ENCODE data around the gene ZNF532. TPM values are rescaled to one million over a fixed set of nuclear protein-coding genes. Genes with fewer than 3 reads are reported as not detected.

The ZNF532 gene
- polyA plus RNA-seq, 3 donors from 2014 or later, result 0.49 to 0.99 TPM; not detected in 1

DNA sequence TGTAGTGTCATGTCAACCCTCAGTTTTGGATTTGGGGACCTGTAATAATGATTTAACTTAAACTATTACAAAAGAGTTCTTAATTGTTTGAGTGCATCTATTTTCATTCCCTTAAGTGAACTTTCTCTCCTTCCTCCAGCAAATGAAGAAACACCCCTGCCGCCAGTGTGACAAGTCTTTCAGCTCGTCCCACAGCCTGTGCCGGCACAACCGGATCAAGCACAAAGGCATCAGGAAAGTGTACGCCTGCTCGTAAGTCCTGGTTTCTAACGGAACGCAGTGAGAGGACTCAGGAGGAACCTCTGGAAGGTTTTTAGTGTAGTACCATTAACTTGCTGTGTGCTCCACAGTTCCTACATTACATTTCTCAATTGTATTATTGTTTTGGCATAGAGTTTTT, 114.2 kb downstream of the ZNF532 start:
- H3K27me3 Mint-ChIP-seq (ENCODE audit: low read depth in 3 of 3), result peaks cover 0 to 2% (median 2%) of the 10 kb centered on the region in 3 donors
- H3K27ac Mint-ChIP-seq, result no peak overlapping the region
- no peak for DNase-seq
- H3K4me1 Mint-ChIP-seq, result no peaks in the 10 kb centered on the region
- H3K9me3 Mint-ChIP-seq, result no peaks in the 10 kb centered on the region
- H3K36me3 Mint-ChIP-seq, result peaks cover 0 to 6% (median 3%) of the 10 kb centered on the region in 3 donors
- no peak overlapping the region for H3K4me3 Mint-ChIP-seq

DNA sequence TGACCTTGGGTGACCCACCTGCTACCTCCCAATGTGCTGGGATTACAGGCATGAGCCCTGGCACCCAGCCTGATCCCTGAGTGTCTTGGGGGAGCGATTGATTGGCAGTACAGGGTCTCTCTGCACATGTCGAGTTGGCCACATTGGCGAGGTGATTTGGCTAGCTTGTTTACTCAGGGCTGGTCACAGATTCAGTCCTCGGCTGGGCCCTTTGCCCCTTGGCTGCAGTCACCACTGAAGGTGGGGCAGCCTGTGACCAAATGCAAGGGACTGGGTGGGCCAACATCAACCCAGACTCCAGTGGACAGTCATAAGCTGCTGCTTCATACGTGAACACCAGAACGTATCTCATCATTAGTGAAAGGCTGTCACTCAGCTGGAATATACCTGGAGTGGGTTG, 114.9 kb downstream of the ZNF532 start:
- peaks cover 0 to 2% (median 2%) of the 10 kb centered on the region in 3 donors for H3K27me3 Mint-ChIP-seq (ENCODE audit: low read depth in 3 of 3)
- DNase-seq, result no peak
- no peaks in the 10 kb centered on the region for H3K4me1 Mint-ChIP-seq
- no peak overlapping the region for H3K4me3 Mint-ChIP-seq
- no peak overlapping the region for H3K27ac Mint-ChIP-seq
- H3K36me3 Mint-ChIP-seq, result peaks cover 0 to 7% (median 3%) of the 10 kb centered on the region in 3 donors
- no peaks in the 10 kb centered on the region for H3K9me3 Mint-ChIP-seq

DNA sequence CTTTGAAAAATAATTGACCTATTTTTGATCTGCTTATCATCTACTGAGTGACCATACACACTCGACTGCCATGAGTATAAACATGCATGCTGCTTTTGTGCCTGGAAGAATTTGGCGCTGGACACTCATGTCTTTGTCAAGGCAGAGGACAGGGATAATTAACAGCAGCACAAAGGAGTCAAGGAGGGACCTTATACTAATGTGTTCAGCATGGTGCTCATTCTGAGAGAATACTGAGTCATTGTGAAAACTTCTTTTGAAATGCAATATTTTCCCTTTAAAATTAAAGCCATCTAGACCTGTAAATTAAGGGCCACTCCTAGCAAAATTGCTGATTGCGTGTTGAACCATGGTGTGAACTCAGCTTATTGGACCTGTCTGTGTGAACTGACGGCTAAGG, 116.3 kb downstream of the ZNF532 start:
- Mint-ChIP-seq H3K36me3 (peaks cover 0 to 7% (median 0%) of the 10 kb centered on the region in 3 donors), H3K4me1 (no peaks in the 10 kb centered on the region), H3K9me3 (no peaks in the 10 kb centered on the region), H3K27me3 (ENCODE audit: low read depth in 3 of 3) (peaks cover 0 to 2% (median 0%) of the 10 kb centered on the region in 3 donors), H3K27ac (no peak overlapping the region), H3K4me3 (no peak overlapping the region)
- no peak for DNase-seq

DNA sequence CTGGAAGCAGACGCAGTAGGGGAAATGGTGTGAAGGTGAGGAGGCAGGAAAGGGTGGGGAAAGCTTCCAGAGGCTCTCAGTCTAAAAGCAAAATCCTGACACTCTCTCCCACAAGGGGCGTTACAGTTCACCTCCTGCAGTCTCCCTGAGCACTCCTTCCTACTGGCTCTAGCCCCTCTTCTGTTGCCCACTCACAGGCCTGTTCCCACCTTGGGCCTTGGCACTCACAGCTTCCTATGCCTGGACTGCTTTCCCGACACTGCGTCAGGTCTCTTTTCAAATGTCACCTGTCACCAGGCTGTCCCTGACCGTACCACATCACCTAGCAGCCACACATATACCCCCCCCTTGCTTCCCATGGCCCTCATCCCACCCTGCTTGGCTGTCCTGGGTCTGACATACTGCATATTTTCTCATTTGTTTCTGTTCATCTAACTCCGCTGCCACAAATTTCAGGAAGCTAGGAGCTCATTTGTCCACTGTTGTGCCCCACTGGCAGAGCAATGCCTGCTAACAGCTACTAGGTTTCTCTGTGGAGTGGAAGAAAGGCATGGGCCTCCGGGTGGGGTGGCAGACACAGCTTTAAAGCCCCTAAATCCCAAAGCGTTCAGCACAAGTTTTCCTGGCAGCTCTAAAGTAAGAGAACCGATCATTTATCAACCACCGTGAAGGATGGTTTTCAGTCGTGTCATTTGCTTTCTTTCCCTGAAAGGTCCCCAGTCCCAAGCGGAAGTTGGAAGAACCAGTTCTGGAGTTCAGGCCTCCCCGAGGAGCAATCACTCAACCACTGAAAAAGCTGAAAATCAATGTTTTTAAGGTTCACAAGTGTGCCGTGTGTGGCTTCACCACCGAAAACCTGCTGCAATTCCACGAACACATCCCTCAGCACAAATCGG, 118.8 kb downstream of the ZNF532 start:
- Mint-ChIP-seq H3K27ac (no peak overlapping the region), H3K27me3 (ENCODE audit: low read depth in 3 of 3) (peaks cover 0 to 2% (median 0%) of the 10 kb centered on the region in 3 donors), H3K4me3 (no peak overlapping the region), H3K9me3 (no peaks in the 10 kb centered on the region), H3K36me3 (peaks cover 0 to 7% (median 0%) of the 10 kb centered on the region in 3 donors), H3K4me1 (no peaks in the 10 kb centered on the region)
- DNase-seq, result no peak

DNA sequence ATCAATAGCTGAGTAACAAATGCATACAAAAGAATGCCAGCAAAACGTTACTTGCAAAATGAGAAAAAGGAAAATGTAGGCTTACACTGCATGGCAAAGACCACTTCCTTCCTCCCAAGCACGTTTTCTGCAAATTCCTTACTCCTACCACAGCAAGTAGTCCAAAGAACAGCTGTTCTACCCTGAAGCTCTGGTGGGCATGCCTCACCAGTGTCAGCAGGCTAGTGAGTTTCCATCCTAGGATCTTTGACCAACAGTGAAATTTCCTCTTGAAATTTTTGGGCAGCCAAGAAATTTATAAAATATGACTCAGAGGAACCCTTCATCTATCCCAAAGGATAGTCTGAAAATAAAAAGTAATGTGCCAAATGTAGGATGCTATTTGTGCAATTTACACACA, 123.9 kb downstream of the ZNF532 start:
- Mint-ChIP-seq H3K4me3 (no peak overlapping the region), H3K4me1 (no peaks in the 10 kb centered on the region), H3K9me3 (peaks cover 0 to 5% (median 0%) of the 10 kb centered on the region in 6 donors), H3K27me3 (ENCODE audit: low read depth in 3 of 3) (peaks cover 0 to 2% (median 1%) of the 10 kb centered on the region in 3 donors), H3K36me3 (peaks cover 0 to 4% (median 0%) of the 10 kb centered on the region in 3 donors), H3K27ac (no peak overlapping the region)
- no peak for DNase-seq

DNA sequence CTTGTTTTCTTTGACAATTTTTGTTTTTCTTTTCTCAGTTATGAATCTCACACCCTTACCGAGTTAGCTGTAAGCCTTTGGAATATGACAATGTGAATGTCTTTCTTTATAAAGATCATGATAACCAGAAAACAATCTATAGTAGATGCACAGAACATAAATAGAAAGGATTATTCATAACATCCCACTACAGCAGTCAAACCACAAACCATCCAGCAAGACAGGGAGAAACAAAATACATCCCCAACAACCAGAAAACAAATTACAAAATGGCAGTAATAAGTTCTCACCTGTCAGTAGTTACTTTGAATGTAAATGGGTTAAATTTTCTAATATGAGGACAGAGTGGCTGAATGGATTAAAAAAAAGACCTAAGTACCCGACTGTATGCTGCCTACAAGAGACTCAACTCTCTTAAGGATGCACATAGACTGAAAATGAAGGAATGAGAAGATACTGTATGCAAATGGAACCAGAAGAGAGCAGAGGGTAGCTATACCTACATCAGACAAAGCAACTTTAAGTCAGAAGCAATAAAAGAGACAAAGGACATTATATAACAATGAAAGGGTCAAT, 124.6 kb downstream of the ZNF532 start:
- Mint-ChIP-seq H3K4me1 (no peaks in the 10 kb centered on the region), H3K27ac (no peak overlapping the region), H3K27me3 (ENCODE audit: low read depth in 3 of 3) (peaks cover 0 to 2% (median 1%) of the 10 kb centered on the region in 3 donors), H3K4me3 (no peak overlapping the region), H3K9me3 (peaks cover 0 to 5% (median 0%) of the 10 kb centered on the region in 6 donors), H3K36me3 (no peaks in the 10 kb centered on the region)
- no peak for DNase-seq

DNA sequence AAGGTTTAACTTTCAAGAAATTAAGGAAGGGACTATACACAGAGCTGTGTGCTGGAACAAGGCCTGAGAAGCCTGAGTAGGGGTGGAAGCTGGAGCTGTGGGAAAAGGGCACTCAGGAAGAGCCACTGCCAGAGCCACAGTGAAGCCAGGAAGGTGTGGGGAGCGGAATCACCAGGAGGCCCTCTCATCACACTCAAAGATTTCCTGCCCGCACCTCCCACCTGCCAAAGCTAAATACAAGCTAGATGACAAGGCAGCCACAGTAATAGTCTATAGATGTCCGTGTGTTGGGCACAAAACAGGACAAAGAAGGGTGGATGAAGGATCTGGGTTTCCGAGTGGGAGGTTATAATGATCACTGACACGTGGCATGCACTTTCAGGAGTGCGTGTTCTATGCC, 126.0 kb downstream of the ZNF532 start:
- Mint-ChIP-seq H3K4me3 (no peak overlapping the region), H3K27ac (no peak overlapping the region), H3K4me1 (no peaks in the 10 kb centered on the region), H3K9me3 (peaks cover 0 to 5% (median 0%) of the 10 kb centered on the region in 6 donors), H3K27me3 (ENCODE audit: low read depth in 3 of 3) (peaks cover 1 to 7% (median 2%) of the 10 kb centered on the region in 3 donors), H3K36me3 (no peaks in the 10 kb centered on the region)
- no peak for DNase-seq

DNA sequence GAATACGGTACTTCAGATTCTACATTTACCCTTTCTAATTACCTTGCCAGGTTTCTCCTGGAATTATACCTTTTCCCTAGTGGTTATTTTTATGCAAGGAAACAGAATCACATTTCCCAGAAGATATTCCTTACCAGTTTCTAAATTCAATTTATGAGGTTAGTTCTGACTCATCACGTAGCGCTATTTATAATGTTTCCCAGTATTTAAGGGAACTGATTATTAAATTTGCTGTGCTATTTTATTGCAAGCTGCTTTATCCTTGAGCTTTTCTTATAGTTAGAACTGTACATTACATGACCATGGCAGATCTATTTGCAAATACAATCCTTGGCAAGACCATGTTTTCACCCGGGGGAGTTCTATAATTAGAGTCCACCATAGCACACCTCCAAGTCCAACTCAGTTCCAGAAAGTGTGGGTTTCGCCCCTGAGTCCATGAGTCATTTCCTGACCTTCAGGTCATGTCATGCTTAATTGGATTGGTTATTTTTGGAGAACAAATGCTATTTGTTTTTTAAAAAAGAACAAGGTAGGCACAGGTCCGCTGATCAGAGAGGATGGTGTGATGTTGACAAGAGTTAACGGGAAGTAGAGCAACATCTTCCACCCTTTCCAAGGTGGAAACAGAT, 126.6 kb downstream of the ZNF532 start:
- H3K27ac Mint-ChIP-seq, result no peak overlapping the region
- DNase-seq, result no peak

DNA sequence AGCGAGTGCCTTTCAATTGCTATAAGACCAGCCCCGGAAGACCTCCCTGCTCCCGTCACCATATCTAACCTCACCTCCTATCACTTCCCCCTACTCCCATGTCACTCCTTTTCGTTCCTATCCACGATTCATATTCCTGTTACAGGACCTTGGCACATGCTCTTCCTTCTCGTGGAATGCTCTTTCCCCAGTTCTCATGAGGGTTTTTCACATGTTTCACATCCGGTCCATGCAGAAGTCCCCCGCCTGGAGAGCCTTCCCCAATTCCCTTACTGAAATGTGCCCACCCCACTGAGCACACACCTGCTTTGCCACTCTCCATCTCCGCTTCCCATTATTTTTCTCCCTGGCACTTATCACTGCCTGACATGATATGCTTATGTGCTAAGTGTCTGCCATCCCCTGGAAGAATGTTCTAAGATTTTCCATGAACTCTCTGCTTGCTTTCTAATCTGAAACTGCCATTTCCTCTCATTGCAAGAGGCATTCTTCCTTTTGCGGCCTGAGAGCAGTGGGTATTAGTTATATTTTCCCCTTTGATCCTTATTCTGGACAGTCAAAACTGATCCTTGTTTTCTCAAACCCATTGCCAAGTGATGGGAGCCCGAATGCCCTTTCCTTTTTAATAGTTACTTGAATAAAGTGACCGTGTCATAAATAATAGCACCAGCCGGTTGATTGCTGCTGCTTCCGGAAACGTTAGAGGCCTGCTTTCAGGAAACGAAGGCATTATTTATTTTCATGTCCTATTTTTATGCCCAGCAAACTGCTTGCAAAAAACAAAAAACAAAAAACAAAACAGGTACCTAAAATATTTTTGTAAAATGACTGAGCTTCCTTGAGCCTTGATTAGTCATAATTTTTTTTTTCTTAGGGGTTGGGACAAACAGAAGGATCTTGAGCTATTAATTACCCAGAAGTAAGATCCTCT, 127.9 kb downstream of the ZNF532 start:
- Mint-ChIP-seq H3K4me3 (no peak overlapping the region), H3K4me1 (no peaks in the 10 kb centered on the region), H3K36me3 (no peaks in the 10 kb centered on the region), H3K27ac (no peak overlapping the region), H3K9me3 (peaks cover 0 to 5% (median 0%) of the 10 kb centered on the region in 6 donors), H3K27me3 (ENCODE audit: low read depth in 3 of 3) (peaks cover 1 to 7% (median 2%) of the 10 kb centered on the region in 3 donors)
- no peak for DNase-seq

More for the DNA sequence above, 126.6 kb downstream of the ZNF532 start:
- peaks cover 0 to 5% (median 0%) of the 10 kb centered on the region in 6 donors for H3K9me3 Mint-ChIP-seq
- H3K36me3 Mint-ChIP-seq, result no peaks in the 10 kb centered on the region
- peaks cover 1 to 7% (median 2%) of the 10 kb centered on the region in 3 donors for H3K27me3 Mint-ChIP-seq (ENCODE audit: low read depth in 3 of 3)
- no peak overlapping the region for H3K4me3 Mint-ChIP-seq
- no peaks in the 10 kb centered on the region for H3K4me1 Mint-ChIP-seq

DNA sequence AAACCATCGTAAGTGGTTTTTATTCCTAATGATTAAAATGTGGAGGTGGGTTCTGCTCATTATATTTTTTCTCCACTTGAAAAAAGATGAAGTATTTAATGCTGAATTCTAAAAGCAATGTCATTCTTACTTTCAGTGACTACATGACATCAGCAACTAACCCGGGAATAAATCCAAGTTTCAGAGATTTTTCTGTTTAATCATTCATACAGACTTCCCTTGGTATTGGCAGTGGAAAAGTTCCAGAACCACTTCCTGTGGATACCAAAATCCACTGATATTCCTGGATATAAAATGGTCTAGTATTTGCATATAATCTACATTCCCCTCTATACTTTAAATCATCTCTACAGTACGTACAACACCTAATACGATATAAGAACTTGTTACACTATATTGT, 128.6 kb downstream of the ZNF532 start:
- Mint-ChIP-seq H3K36me3 (no peaks in the 10 kb centered on the region), H3K4me3 (no peak overlapping the region), H3K9me3 (peaks cover 0 to 5% (median 0%) of the 10 kb centered on the region in 6 donors), H3K4me1 (no peaks in the 10 kb centered on the region), H3K27me3 (ENCODE audit: low read depth in 3 of 3) (peaks cover 1 to 7% (median 2%) of the 10 kb centered on the region in 3 donors), H3K27ac (no peak overlapping the region)
- no peak for DNase-seq

DNA sequence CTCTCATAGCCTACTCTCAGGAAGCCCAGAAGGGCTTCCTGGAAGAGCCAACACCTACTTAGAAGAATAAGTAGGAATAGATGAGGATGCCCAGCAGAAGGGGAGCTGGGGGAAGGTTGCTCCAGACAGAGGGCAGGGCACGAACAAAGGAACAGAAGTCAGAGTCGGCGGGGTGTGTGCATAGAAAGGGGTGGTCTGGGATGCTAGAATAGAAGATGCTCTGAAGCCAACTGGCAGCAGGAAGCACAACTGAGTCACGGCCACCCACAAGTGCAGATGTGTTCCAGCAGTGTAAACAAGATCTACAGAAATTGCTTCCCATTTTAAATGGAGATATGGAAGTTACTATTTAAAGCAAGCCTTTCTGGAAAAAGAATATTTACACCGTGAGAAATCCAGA, 131.0 kb downstream of the ZNF532 start:
- Mint-ChIP-seq H3K4me3 (no peak overlapping the region), H3K4me1 (no peaks in the 10 kb centered on the region), H3K27ac (no peak overlapping the region)

DNA sequence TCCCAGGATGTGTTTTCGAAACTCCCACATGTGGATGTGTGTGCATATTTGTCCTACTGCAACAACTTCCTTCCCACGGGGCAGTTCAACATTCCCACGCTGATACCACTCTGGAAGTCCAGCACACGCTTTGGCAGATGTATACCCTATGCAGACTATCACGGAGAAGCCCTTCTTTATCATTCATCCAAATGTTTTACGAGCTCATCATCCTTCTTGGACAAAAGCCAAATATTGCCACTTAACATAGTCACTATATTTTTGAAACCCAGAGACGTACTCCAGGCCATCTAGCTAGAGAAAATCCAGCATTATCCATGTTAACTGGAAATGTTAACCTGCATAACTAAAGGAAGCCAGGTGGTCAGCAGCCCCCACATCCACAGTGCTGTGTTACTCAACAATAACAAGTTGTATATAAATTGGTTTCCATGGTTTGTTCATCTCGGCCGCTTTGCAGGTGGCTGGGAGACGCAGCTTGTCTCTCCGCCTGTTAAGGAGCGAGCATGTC, 131.5 kb downstream of the ZNF532 start:
- no peak overlapping the region for H3K27ac Mint-ChIP-seq
- no peak overlapping the region for H3K4me3 Mint-ChIP-seq
- H3K36me3 Mint-ChIP-seq, result no peaks in the 10 kb centered on the region
- DNase-seq, result no peak
- H3K27me3 Mint-ChIP-seq (ENCODE audit: low read depth in 3 of 3), result peaks cover 2 to 5% (median 4%) of the 10 kb centered on the region in 3 donors
- H3K9me3 Mint-ChIP-seq, result no peaks in the 10 kb centered on the region
- no peaks in the 10 kb centered on the region for H3K4me1 Mint-ChIP-seq

More for the DNA sequence above, 131.0 kb downstream of the ZNF532 start:
- H3K27me3 Mint-ChIP-seq (ENCODE audit: low read depth in 3 of 3), result peaks cover 2 to 5% (median 4%) of the 10 kb centered on the region in 3 donors
- H3K36me3 Mint-ChIP-seq, result no peaks in the 10 kb centered on the region
- no peak for DNase-seq
- H3K9me3 Mint-ChIP-seq, result no peaks in the 10 kb centered on the region

DNA sequence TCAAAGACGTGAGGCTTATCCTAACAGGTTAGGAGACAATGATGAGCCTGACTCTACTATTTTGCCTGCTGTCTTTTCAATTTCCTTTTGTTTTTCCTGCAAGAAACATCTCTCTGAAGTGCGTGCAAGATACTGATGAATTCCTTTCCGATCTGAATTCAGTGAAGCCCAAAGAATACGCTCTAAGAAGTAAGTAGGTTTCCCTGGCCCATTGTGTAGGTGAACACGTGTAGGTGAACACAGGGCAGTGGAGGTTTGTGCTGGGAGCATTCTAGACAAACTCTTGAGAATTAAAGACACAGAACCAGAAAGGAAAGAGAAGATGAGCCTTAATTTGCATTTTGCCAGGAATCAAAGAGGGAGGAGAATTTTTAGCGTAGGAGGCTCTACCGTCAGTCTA, 132.0 kb downstream of the ZNF532 start:
- DNase-seq, result no peak
- Mint-ChIP-seq H3K27me3 (ENCODE audit: low read depth in 3 of 3) (peaks cover 2 to 5% (median 4%) of the 10 kb centered on the region in 3 donors), H3K4me1 (no peaks in the 10 kb centered on the region), H3K4me3 (no peak overlapping the region), H3K9me3 (no peaks in the 10 kb centered on the region), H3K36me3 (no peaks in the 10 kb centered on the region), H3K27ac (no peak overlapping the region)
